H1 (cell line): Measurements from ENCODE around the gene PRR30. TPM values are rescaled to one million over a fixed set of nuclear protein-coding genes. Genes with fewer than 3 reads are reported as not detected.
A peak's percentile ranks its signal among the peaks of the same experiment; 100 is the strongest.

Experiments
- CTCF ChIA-PET: fragments of 300-600 bp; sonication (Branson Sonifier 250); formaldehyde crosslinking; loops from one replicate; lab custom pipeline; 2021; ENCODE audit not compliant: partially characterized antibody; lab: Charles Lee
- POLR2A ChIA-PET: fragments of 300-600 bp; sonication (Branson Sonifier 250); formaldehyde crosslinking; loops from one replicate; lab custom pipeline; 2021; ENCODE audit warnings: inconsistent platforms; ENCODE audit not compliant: partially characterized antibody; lab: Charles Lee
- DNase-seq, 2 experiments: peaks; one replicate each; pipeline versions ENCODE4 v3.0.0 to v3.0.0-alpha.2; 2010 to 2022; ENCODE audit warnings: low spot score in 2 of 2, low read depth in 1 of 2, mixed read lengths in 1 of 2
- FAIRE-seq: peaks from 2 replicates; lab custom pipeline; 2011; peaks lifted over from hg19 to GRCh38; lab: Jason Lieb, UNC
- H2AFZ ChIP-seq: 2 replicates; pipeline ENCODE4 v1.8.1; 2012; ENCODE audit warnings: low read length, inconsistent platforms
- H2AK5ac ChIP-seq: 2 replicates; pipeline ENCODE4 v1.6.1; 2013; ENCODE audit warnings: low read depth, low read length
- H2BK120ac ChIP-seq: replicated peaks from 2 replicates; pipeline ENCODE3; 2013; ENCODE audit warnings: low read depth, low read length, inconsistent platforms
- H2BK12ac ChIP-seq: 2 replicates; pipeline ENCODE4 v1.6.1; 2013; ENCODE audit warnings: low read depth, low read length
- H2BK15ac ChIP-seq: 2 replicates; pipeline ENCODE4 v1.6.1; 2013; ENCODE audit warnings: low read length
- H2BK20ac ChIP-seq: 2 replicates; pipeline ENCODE4 v1.6.1; 2013; ENCODE audit warnings: low read length
- H2BK5ac ChIP-seq: 2 replicates; pipeline ENCODE4 v1.6.1; 2013; ENCODE audit warnings: low read depth, low read length
- H3K14ac ChIP-seq: 2 replicates; pipeline ENCODE4 v1.6.1; 2013; ENCODE audit warnings: inconsistent platforms; ENCODE audit not compliant: insufficient read length
- H3K18ac ChIP-seq: 2 replicates; pipeline ENCODE4 v1.6.1; 2013; ENCODE audit warnings: low read length; ENCODE audit errors: extremely low read depth
- H3K23ac ChIP-seq: 2 replicates; pipeline ENCODE4 v1.6.1; 2013; ENCODE audit warnings: inconsistent platforms; ENCODE audit not compliant: insufficient read length
- H3K23me2 ChIP-seq: 2 replicates; pipeline ENCODE4 v1.6.1; 2013; ENCODE audit warnings: low read depth, low read length
- H3K27ac ChIP-seq: 2 replicates; pipeline ENCODE4 v1.6.1; 2011; ENCODE audit warnings: low read depth, low read length, inconsistent platforms
- H3K27me3 ChIP-seq, 4 experiments: replicated peaks in 1 of 4; 1 replicate in 1 of 4; 2 replicates in 3 of 4; pipeline versions ENCODE4 v1.6.1 to v1.8.1; 2011 to 2013; ENCODE audit warnings: low read length in 3 of 4, mild to moderate bottlenecking in 3 of 4, inconsistent platforms in 2 of 4, mixed read lengths in 2 of 4, moderate library complexity in 1 of 4; ENCODE audit not compliant: control insufficient read depth in 3 of 4, insufficient read depth in 3 of 4; ENCODE audit errors: extremely low read depth in 1 of 4
- H3K36me3 ChIP-seq, 4 experiments: 2 replicates each; pipeline versions ENCODE4 v1.6.1 to v1.8.1; 2011 to 2013; ENCODE audit warnings: mild to moderate bottlenecking in 4 of 4, low read length in 3 of 4, moderate library complexity in 2 of 4, control low read depth in 1 of 4, inconsistent platforms in 1 of 4; ENCODE audit not compliant: insufficient read depth in 4 of 4, control insufficient read depth in 2 of 4
- H3K4ac ChIP-seq: replicated peaks from 2 replicates; pipeline ENCODE3; 2013; ENCODE audit warnings: low read length, low read depth, mixed read lengths, inconsistent platforms; ENCODE audit not compliant: insufficient read length
- H3K4me1 ChIP-seq, 4 experiments: replicated peaks in 1 of 4; 1 replicate in 1 of 4; 2 replicates in 3 of 4; pipeline versions ENCODE4 v1.6.1 to v1.8.1; 2011 to 2013; ENCODE audit warnings: low read length in 3 of 4, inconsistent platforms in 2 of 4, mixed read lengths in 1 of 4; ENCODE audit not compliant: insufficient read depth in 4 of 4, control insufficient read depth in 3 of 4
- H3K4me2 ChIP-seq, 2 experiments: 2 replicates each; pipeline versions ENCODE4 v1.6.1 to v1.8.1; 2011 to 2013; ENCODE audit warnings: low read depth in 2 of 2, low read length in 2 of 2, control low read depth in 1 of 2, inconsistent platforms in 1 of 2, mild to moderate bottlenecking in 1 of 2; ENCODE audit not compliant: insufficient read depth in 1 of 2
- H3K4me3 ChIP-seq, 4 experiments: fragments of 200-600, 300-600 bp in 1 of 4; sonication (generic), shearing (Covaris generic), sonication (Bioruptor Twin) in 1 of 4; 2 replicates each; pipeline versions ENCODE4 v1.5.1 to v1.8.1; 2011 to 2016; ENCODE audit warnings: low read length in 4 of 4, low read depth in 3 of 4, control low read depth in 2 of 4, inconsistent platforms in 2 of 4, mild to moderate bottlenecking in 2 of 4, mixed read lengths in 1 of 4, moderate library complexity in 1 of 4; ENCODE audit not compliant: insufficient read depth in 2 of 4; ENCODE audit errors: extremely low read depth in 1 of 4
- H3K56ac ChIP-seq: replicated peaks from 2 replicates; pipeline ENCODE3; 2013; ENCODE audit warnings: low read depth, mild to moderate bottlenecking, mixed read lengths, low read length, inconsistent platforms; ENCODE audit not compliant: insufficient read length
- H3K79me1 ChIP-seq: 2 replicates; pipeline ENCODE4 v1.6.1; 2013; ENCODE audit warnings: low read depth, low read length, control low read depth
- H3K79me2 ChIP-seq, 2 experiments: 2 replicates each; pipeline versions ENCODE4 v1.6.1 to v1.8.1; 2012 to 2013; ENCODE audit warnings: low read length in 2 of 2, mild to moderate bottlenecking in 2 of 2, inconsistent platforms in 1 of 2; ENCODE audit not compliant: insufficient read depth in 2 of 2, control insufficient read depth in 1 of 2
- H3K9ac ChIP-seq, 4 experiments: replicated peaks in 1 of 4; 1 replicate in 1 of 4; 2 replicates in 3 of 4; pipeline versions ENCODE4 v1.6.1 to v1.8.1; 2011 to 2013; ENCODE audit warnings: low read depth in 3 of 4, low read length in 3 of 4, control low read depth in 2 of 4, mild to moderate bottlenecking in 2 of 4, moderate library complexity in 2 of 4, inconsistent platforms in 1 of 4; ENCODE audit errors: extremely low read depth in 1 of 4
- H3K9me3 ChIP-seq, 2 experiments: 2 replicates each; pipeline versions ENCODE4 v1.6.1 to v1.8.1; 2012 to 2013; ENCODE audit warnings: mild to moderate bottlenecking in 2 of 2, moderate library complexity in 2 of 2, control low read depth in 1 of 2, inconsistent platforms in 1 of 2, low read depth in 1 of 2, low read length in 1 of 2, mixed read lengths in 1 of 2; ENCODE audit not compliant: insufficient read depth in 2 of 2
- H4K20me1 ChIP-seq, 2 experiments: replicated peaks in 1 of 2; 2 replicates each; pipeline versions ENCODE3 to v1.8.1; 2011 to 2013; ENCODE audit warnings: inconsistent platforms in 2 of 2, low read length in 2 of 2, mild to moderate bottlenecking in 1 of 2; ENCODE audit not compliant: insufficient read depth in 2 of 2, control insufficient read depth in 1 of 2
- H4K5ac ChIP-seq: 2 replicates; pipeline ENCODE4 v1.6.1; 2013; ENCODE audit warnings: low read length, low read depth, mixed read lengths, inconsistent platforms; ENCODE audit not compliant: insufficient read length
- H4K8ac ChIP-seq: 2 replicates; pipeline ENCODE4 v1.8.0; 2013; ENCODE audit warnings: mild to moderate bottlenecking, moderate library complexity, low read length, inconsistent platforms; ENCODE audit not compliant: insufficient read depth; ENCODE audit errors: extremely low read depth
- H4K91ac ChIP-seq: replicated peaks from 2 replicates; pipeline ENCODE3; 2013; ENCODE audit warnings: low read length, mixed read lengths, inconsistent platforms; ENCODE audit not compliant: insufficient read length
- CTBP2 ChIP-seq: IDR thresholded peaks from 2 replicates; pipeline ENCODE4 v1.7.0; 2011; ENCODE audit warnings: borderline replicate concordance, mild to moderate bottlenecking, moderate library complexity, mixed read lengths, low read length; ENCODE audit not compliant: insufficient read depth, insufficient read length
- WGBS, 2 experiments: shearing (Covaris generic) in 1 of 2; methylation state at CpG; one replicate each; pipeline versions ENCODE4 v1.1.6 to v1.1.7; 2013 to 2015; ENCODE audit warnings: low lambda C conversion rate in 2 of 2, mixed read lengths in 2 of 2, inconsistent platforms in 1 of 2, low coverage in 1 of 2, missing lambda C conversion rate in 1 of 2; ENCODE audit not compliant: insufficient replicate concordance in 2 of 2, insufficient coverage in 1 of 2, insufficient read length in 1 of 2; ENCODE audit errors: extremely low coverage in 1 of 2, missing lambda C conversion rate in 1 of 2; 5-methylcytosine and 5-hydroxymethylcytosine counted together
- polyA plus RNA-seq, 7 experiments: library from polyadenylated mRNA; depleted of rRNA in 3 of 7; stranded (reverse) in 5 of 7; unstranded in 2 of 7; fragments of >200 nt in 5 of 7; fragments of 200-250 nt in 2 of 7; gene quantifications; 1 replicate in 5 of 7; 2 replicates in 1 of 7; 4 replicates in 1 of 7; pipeline versions ENCODE4 v1.2.1 to v1.2.3, GENCODE V29; 2011 to 2013; ENCODE audit warnings: missing spikeins in 2 of 7, mixed read lengths in 2 of 7
- total RNA-seq: library from RNA; stranded (reverse); fragmentation: NEBNext Ultra II Directional; extraction: Animal tissue kit (Norgen Biotek cat#: 25700); gene quantifications from 2 replicates; pipeline ENCODE4 v1.2.1, GENCODE V29; 2021

Gene PRR30
- total and polyA plus RNA-seq, 2 of the 8 experiments (the other 6 are each of a cell fraction or from before 2014, with no cell fraction given) = not detected

GRCh38 chr2:27123302-27124150 lies 15.7 kb downstream of the PRR30 start, which contains the start of gene ABHD1:
ABHD1 (plus strand) TSS chr2:27123815; CDS start chr2:27123949, 134 bp downstream.
- Histone ChIP-seq H2AFZ (peak within 1 kb of the TSS; percentile 99), H2BK15ac (peak within 1 kb of the TSS; percentile 9; the same call in 1 of the 2 replicates), H3K4me1 (peaks cover 0 to 15% (median 9%) of the 10 kb centered on the region in 4 experiments; a peak in 6 of 7 replicates), H3K36me3 (no peaks in the 10 kb centered on the region), H2BK120ac (peak within 1 kb of the TSS; percentile 44), H3K4me2 (peak within 1 kb of the TSS; percentile 55 to 87), H2AK5ac (no peak within 1 kb of the TSS), H3K27ac (no peak within 1 kb of the TSS), H4K8ac (peak within 1 kb of the TSS; percentile 90), H3K79me1 (no peaks in the 10 kb centered on the region), H4K20me1 (no peaks in the 10 kb centered on the region), H3K4me3 (peak within 1 kb of the TSS; percentile 33 to 68 (median 65)), H3K18ac (peak within 1 kb of the TSS; percentile 4; the same call in 1 of the 2 replicates), H3K56ac (no peak within 1 kb of the TSS), H2BK5ac (no peak within 1 kb of the TSS), H3K79me2 (no peaks in the 10 kb centered on the region), H3K14ac (no peak within 1 kb of the TSS), H3K23me2 (peaks cover 11% of the 10 kb centered on the region), H3K9ac (no peak within 1 kb of the TSS), H3K27me3 (peaks cover 8 to 51% (median 38%) of the 10 kb centered on the region in 4 experiments), H4K5ac (peak within 1 kb of the TSS; percentile 46), H3K23ac (no peak within 1 kb of the TSS), H3K4ac (no peak within 1 kb of the TSS), H2BK12ac (peak within 1 kb of the TSS; percentile 20; the same call in 1 of the 2 replicates), H4K91ac (no peak within 1 kb of the TSS), H2BK20ac (peak within 1 kb of the TSS; percentile 64; the same call in 1 of the 2 replicates), H3K9me3 (no peaks in the 10 kb centered on the region)
- DNase-seq = peak in 1 of 2 experiments; percentile 85
- FAIRE-seq = no peak
- POLR2A ChIA-PET = interaction anchor here (0.6 to 2.7 kb wide), 11 partner anchors 8 to 125 kb away, joined by 3 to 24 read pairs (median 3); partner anchors contain the start of genes OST4 and PREB
- CTCF ChIA-PET = interaction anchor here (0.7 to 3.8 kb wide), 17 partner anchors 10 to 178 kb away, joined by 3 to 38 read pairs (median 3); partner anchors contain the start of gene PREB
- WGBS, 2 experiments = 12% methylated on average over 37 of the region's 47 CpGs; no CpG with 5 or more reads in 1 of the 2 experiments
- no peak for TF ChIP-seq CTBP2
